HEK293T (cell line): ENCODE results near the gene CBL.
A peak's percentile ranks its signal among the peaks of the same experiment; 100 is the strongest.

ENCODE experiments used
- CTCF ChIA-PET: fragments of 350-600 bp; formaldehyde crosslinking; extraction: SDS; loops from one replicate; lab custom pipeline; 2021; ENCODE audit warnings: antibody characterized with exemption, inconsistent platforms; lab: Yijun Ruan, JAX
- POLR2A ChIA-PET: fragments of 350-600 bp; formaldehyde crosslinking; extraction: SDS; loops from one replicate; lab custom pipeline; 2020; ENCODE audit warnings: antibody characterized with exemption, inconsistent platforms; lab: Yijun Ruan, JAX
- DNase-seq: peaks from one replicate; pipeline ENCODE4 v3.0.0; 2012; ENCODE audit warnings: mixed read lengths; ENCODE audit errors: extremely low spot score
- ARNT ChIP-seq: fragments of 450-650 bp; IDR thresholded peaks from 2 replicates; pipeline ENCODE4 v1.6.1; 2017; ENCODE audit warnings: mild to moderate bottlenecking
- BHLHE40 ChIP-seq: fragments of 450-650 bp; IDR thresholded peaks from 2 replicates; pipeline ENCODE4 v1.6.1; 2016; ENCODE audit warnings: mild to moderate bottlenecking, moderate library complexity, borderline replicate concordance
- CTBP1 ChIP-seq: fragments of 450-650 bp; IDR thresholded peaks from 2 replicates; pipeline ENCODE4 v1.6.1; 2016; ENCODE audit warnings: borderline replicate concordance
- ELF4 ChIP-seq: fragments of 450-650 bp; IDR thresholded peaks from 2 replicates; pipeline ENCODE4 v1.6.1; 2017; ENCODE audit warnings: antibody characterized with exemption
- FOXA1 ChIP-seq: fragments of 450-650 bp; IDR thresholded peaks from 2 replicates; pipeline ENCODE4 v1.6.1; 2016; ENCODE audit warnings: mild to moderate bottlenecking
- FOXK2 ChIP-seq: fragments of 450-650 bp; IDR thresholded peaks from 2 replicates; pipeline ENCODE4 v1.6.1; 2016; ENCODE audit warnings: mild to moderate bottlenecking
- FOXM1 ChIP-seq: fragments of 450-650 bp; IDR thresholded peaks from 2 replicates; pipeline ENCODE4 v1.6.1; 2017; ENCODE audit warnings: mild to moderate bottlenecking, borderline replicate concordance
- HDGF ChIP-seq: fragments of 450-650 bp; IDR thresholded peaks from 2 replicates; pipeline ENCODE4 v1.6.1; 2017; ENCODE audit warnings: antibody characterized with exemption, borderline replicate concordance
- L3MBTL2 ChIP-seq: fragments of 450-650 bp; conservative IDR thresholded peaks from 2 replicates; pipeline ENCODE4 v1.6.1; 2016; ENCODE audit warnings: mild to moderate bottlenecking
- LEF1 ChIP-seq: fragments of 450-650 bp; IDR thresholded peaks from 2 replicates; pipeline ENCODE4 v1.6.1; 2017; ENCODE audit warnings: mild to moderate bottlenecking, borderline replicate concordance
- NFRKB ChIP-seq: fragments of 450-650 bp; IDR thresholded peaks from 2 replicates; pipeline ENCODE4 v1.6.1; 2016; ENCODE audit warnings: mild to moderate bottlenecking, moderate library complexity
- SP1 ChIP-seq: fragments of 450-650 bp; IDR thresholded peaks from 2 replicates; pipeline ENCODE4 v1.6.1; 2017
- SUZ12 ChIP-seq: fragments of 450-650 bp; IDR thresholded peaks from 2 replicates; pipeline ENCODE4 v1.6.1; 2016; ENCODE audit warnings: mild to moderate bottlenecking
- TARDBP ChIP-seq: fragments of 450-650 bp; IDR thresholded peaks from 2 replicates; pipeline ENCODE4 v1.6.1; 2016
- ZNF384 ChIP-seq: fragments of 450-650 bp; IDR thresholded peaks from 2 replicates; pipeline ENCODE4 v1.6.1; 2016
- TF ChIP-seq, protein P1 (sequence below): fragments of 450-650 bp; IDR thresholded peaks from 2 replicates; pipeline ENCODE4 v1.6.1; 2016

The CBL gene

DNA sequence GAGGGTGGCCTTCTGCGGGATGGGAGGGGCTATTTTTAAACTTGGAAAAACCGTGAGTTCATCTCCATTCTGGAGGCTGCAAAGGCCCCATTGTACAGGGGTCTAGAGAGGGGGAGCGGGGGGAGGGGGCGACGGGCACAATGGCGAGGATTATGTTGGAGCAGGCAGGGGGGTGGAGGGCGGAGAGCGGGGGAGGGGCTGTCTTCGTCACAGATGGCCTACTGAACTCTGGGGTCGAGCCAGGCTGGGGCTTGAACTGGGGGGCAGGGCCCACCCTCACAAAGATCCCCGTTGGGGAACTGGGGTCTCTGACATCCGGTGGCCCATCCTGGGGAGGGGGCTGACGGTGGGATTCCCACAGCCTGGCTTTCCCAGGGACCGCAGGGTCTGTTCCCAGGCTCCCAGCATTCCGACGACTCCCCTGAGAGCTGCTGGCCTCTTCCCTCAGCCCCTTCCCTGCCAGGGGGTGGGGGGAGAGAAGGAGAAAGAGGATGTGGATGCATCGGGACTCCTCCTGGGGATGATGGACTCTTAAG, 114.2 kb downstream of the CBL start:
- ChIA-PET POLR2A (interaction anchor here (0.6 to 2.1 kb wide), 5 partner anchors 14 to 225 kb away, joined by 3 to 11 read pairs (median 3); partner anchors contain the start of gene RNF26), CTCF (interaction anchor here (4.3 kb wide), 1 partner anchor 18 kb away, joined by 57 read pairs; no protein-coding TSS in a partner anchor)
- TF ChIP-seq ARNT = no peak
- TF ChIP-seq TARDBP = no peak
- TF ChIP-seq SUZ12 = no peak
- TF ChIP-seq, protein P1, sequence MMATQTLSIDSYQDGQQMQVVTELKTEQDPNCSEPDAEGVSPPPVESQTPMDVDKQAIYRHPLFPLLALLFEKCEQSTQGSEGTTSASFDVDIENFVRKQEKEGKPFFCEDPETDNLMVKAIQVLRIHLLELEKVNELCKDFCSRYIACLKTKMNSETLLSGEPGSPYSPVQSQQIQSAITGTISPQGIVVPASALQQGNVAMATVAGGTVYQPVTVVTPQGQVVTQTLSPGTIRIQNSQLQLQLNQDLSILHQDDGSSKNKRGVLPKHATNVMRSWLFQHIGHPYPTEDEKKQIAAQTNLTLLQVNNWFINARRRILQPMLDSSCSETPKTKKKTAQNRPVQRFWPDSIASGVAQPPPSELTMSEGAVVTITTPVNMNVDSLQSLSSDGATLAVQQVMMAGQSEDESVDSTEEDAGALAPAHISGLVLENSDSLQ = no peak
- no peak for TF ChIP-seq NFRKB
- no peak for TF ChIP-seq LEF1
- no peak for TF ChIP-seq ZNF384
- no peak for TF ChIP-seq FOXM1
- no peak for TF ChIP-seq SP1
- TF ChIP-seq FOXA1 = no peak
- no peak for TF ChIP-seq HDGF
- TF ChIP-seq BHLHE40 = no peak
- TF ChIP-seq L3MBTL2 = no peak
- no peak for TF ChIP-seq FOXK2
- no peak for TF ChIP-seq ELF4
- TF ChIP-seq CTBP1 = no peak

GRCh38 chr11:119320776-119321524, 114.8 kb downstream of the CBL start:
- ChIA-PET CTCF (interaction anchor here (0.5 to 4.3 kb wide), 6 partner anchors 13 to 235 kb away, joined by 3 to 57 read pairs (median 4); no protein-coding TSS in a partner anchor), POLR2A (interaction anchor here (0.6 to 2.1 kb wide), 5 partner anchors 13 to 226 kb away, joined by 3 to 11 read pairs (median 3); partner anchors contain the start of genes C1QTNF5 and RNF26)

More for the DNA sequence above, 114.2 kb downstream of the CBL start:
- no peak for DNase-seq

GRCh38 chr11:119322360-119322739, 116.2 kb downstream of the CBL start:
- TF ChIP-seq CTBP1 (no peak), FOXA1 (no peak), ZNF384 (no peak), FOXK2 (no peak), NFRKB (no peak), LEF1 (no peak), SP1 (no peak), ELF4 (no peak), L3MBTL2 (no peak), TARDBP (no peak)
- TF ChIP-seq, protein P1 = no peak
- POLR2A ChIA-PET = interaction anchor here (1.4 to 2.1 kb wide), 4 partner anchors 12 to 255 kb away, joined by 4 to 16 read pairs (median 9); partner anchors contain the start of genes RNF26 and VPS11
- CTCF ChIA-PET = interaction anchor here (0.6 to 4.3 kb wide), 6 partner anchors 9 to 113 kb away, joined by 3 to 57 read pairs (median 4); partner anchors contain the start of gene RNF26
- no peak for DNase-seq

More at GRCh38 chr11:119320776-119321524, 114.8 kb downstream of the CBL start:
- peak; percentile 35 for DNase-seq
- TF ChIP-seq ELF4 = no peak
- no peak for TF ChIP-seq ZNF384
- TF ChIP-seq ARNT = no peak
- TF ChIP-seq SP1 = no peak
- no peak for TF ChIP-seq BHLHE40
- TF ChIP-seq HDGF = 0 out of 2 replicates have a peak, but pooled peaks have one; percentile 88
- no peak for TF ChIP-seq L3MBTL2

GRCh38 chr11:119322921-119323531, 116.9 kb downstream of the CBL start:
- ChIA-PET CTCF (interaction anchor here (0.6 to 4.3 kb wide), 12 partner anchors 9 to 752 kb away, joined by 3 to 57 read pairs (median 3); partner anchors contain the start of genes C1QTNF5 and RNF26), POLR2A (interaction anchor here (1.4 to 2.4 kb wide), 3 partner anchors 11 to 256 kb away, joined by 4 to 16 read pairs (median 6); partner anchors contain the start of genes RNF26 and VPS11)
- TF ChIP-seq FOXA1 (no peak), L3MBTL2 (no peak), SP1 (no peak), ARNT (no peak), TARDBP (no peak), ELF4 (no peak)
- DNase-seq = no peak

GRCh38 chr11:119323532-119324033, 117.4 kb downstream of the CBL start:
- no peak for TF ChIP-seq SP1
- 0 out of 2 replicates have a peak, but pooled peaks have one; percentile 24 for TF ChIP-seq CTBP1
- peak; percentile 67; the same call in 1 of the 2 replicates for TF ChIP-seq FOXM1
- CTCF ChIA-PET = interaction anchor here (0.6 to 4.3 kb wide), 21 partner anchors 9 to 751 kb away, joined by 3 to 57 read pairs (median 3); partner anchors contain the start of genes C1QTNF5, C2CD2L and RNF26
- POLR2A ChIA-PET = interaction anchor here (1.3 to 2.4 kb wide), 3 partner anchors 10 to 51 kb away, joined by 5 to 16 read pairs (median 6); partner anchors contain the start of gene RNF26
- DNase-seq = peak; percentile 71

DNA sequence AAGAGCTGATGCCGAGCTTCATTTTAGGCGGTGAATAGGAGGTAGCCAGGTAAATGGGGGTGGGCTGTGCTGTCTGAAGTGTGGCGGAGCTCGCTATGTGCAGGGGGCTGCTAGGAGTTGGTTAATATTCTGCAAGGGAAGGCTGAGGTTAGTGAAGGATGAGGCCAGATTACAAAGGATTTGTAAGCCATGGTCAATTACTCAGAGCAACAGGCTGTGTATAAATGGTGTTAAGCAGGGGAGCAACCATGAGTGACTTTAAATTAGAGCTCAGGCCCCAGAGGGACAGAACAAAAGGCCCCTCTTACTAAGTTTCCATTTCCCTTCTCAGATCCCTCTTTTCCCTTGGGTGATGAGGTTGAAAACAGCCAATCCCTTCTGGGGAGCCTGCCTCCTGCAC, 118.0 kb downstream of the CBL start:
- TF ChIP-seq HDGF (no peak), SP1 (no peak), SUZ12 (no peak), ZNF384 (no peak), ELF4 (no peak), BHLHE40 (no peak), NFRKB (no peak), CTBP1 (no peak), L3MBTL2 (no peak), ARNT (no peak), TARDBP (no peak), LEF1 (no peak), FOXK2 (no peak), FOXM1 (no peak), FOXA1 (no peak)
- TF ChIP-seq, protein P1 = no peak
- ChIA-PET POLR2A (interaction anchor here (0.8 to 2.4 kb wide), 4 partner anchors 10 to 50 kb away, joined by 3 to 16 read pairs (median 6); partner anchors contain the start of gene RNF26), CTCF (interaction anchor here (0.6 to 4.3 kb wide), 17 partner anchors 8 to 751 kb away, joined by 3 to 57 read pairs (median 3); partner anchors contain the start of genes C1QTNF5, C2CD2L and RNF26)
- DNase-seq = no peak
